CD14-positive monocyte (primary cell): Measurements from ENCODE around the gene DNAH2. TPM values are rescaled to one million over a fixed set of nuclear protein-coding genes. Genes with fewer than 3 reads are reported as not detected.

Experiments used
- DNase-seq, 3 donors: peaks; one replicate each; pipeline ENCODE4 v3.0.0-alpha.2; 2011 to 2022
- H2AFZ ChIP-seq: 2 replicates; pipeline ENCODE4 v1.6.0; 2012; ENCODE audit warnings: mild to moderate bottlenecking, low read depth, low read length, inconsistent platforms; ENCODE audit not compliant: insufficient read depth, poor library complexity, severe bottlenecking
- H3K27ac ChIP-seq, 2 donors: 1 replicate in 1 of 2; 2 replicates in 1 of 2; pipeline ENCODE4 v1.5.1; 2012 to 2013; ENCODE audit warnings: low read length in 2 of 2, control low read depth in 1 of 2, inconsistent platforms in 1 of 2, low read depth in 1 of 2, mild to moderate bottlenecking in 1 of 2
- H3K27me3 ChIP-seq, 2 donors: one replicate each; pipeline versions ENCODE4 v1.6.0 to v1.6.1; 2011 to 2013; ENCODE audit warnings: low read length in 2 of 2; ENCODE audit not compliant: control insufficient read depth in 2 of 2, insufficient read depth in 2 of 2
- H3K36me3 ChIP-seq, 2 donors: replicated peaks in 1 of 2; 1 replicate in 1 of 2; 2 replicates in 1 of 2; pipeline versions ENCODE4 v1.5.1 to v1.6.1; 2012 to 2013; ENCODE audit warnings: low read length in 2 of 2, control low read depth in 1 of 2, inconsistent platforms in 1 of 2, mild to moderate bottlenecking in 1 of 2; ENCODE audit not compliant: insufficient read depth in 2 of 2, control insufficient read depth in 1 of 2
- H3K4me1 ChIP-seq, 2 donors: 1 replicate in 1 of 2; 2 replicates in 1 of 2; pipeline versions ENCODE4 v1.5.1 to v1.6.1; 2012 to 2013; ENCODE audit warnings: low read length in 2 of 2, control low read depth in 1 of 2, inconsistent platforms in 1 of 2, mild to moderate bottlenecking in 1 of 2, moderate library complexity in 1 of 2; ENCODE audit not compliant: insufficient read depth in 2 of 2, control insufficient read depth in 1 of 2
- H3K4me2 ChIP-seq: replicated peaks from 2 replicates; pipeline ENCODE3; 2012; ENCODE audit warnings: low read length, moderate library complexity, mild to moderate bottlenecking; ENCODE audit not compliant: poor library complexity, severe bottlenecking; ENCODE audit errors: extremely low read depth
- H3K4me3 ChIP-seq, 3 experiments: fragments of 200-600 bp in 1 of 3; sonication (generic) in 1 of 3; replicated peaks in 1 of 3; 1 replicate in 2 of 3; 2 replicates in 1 of 3; pipeline ENCODE4 v1.5.1; 2011 to 2013; ENCODE audit warnings: low read length in 3 of 3, mild to moderate bottlenecking in 3 of 3, control low read depth in 2 of 3, low read depth in 2 of 3, inconsistent platforms in 1 of 3, moderate library complexity in 1 of 3
- H3K79me2 ChIP-seq: 2 replicates; pipeline ENCODE4 v1.6.0; 2012; ENCODE audit warnings: mild to moderate bottlenecking, control low read depth, inconsistent platforms, low read length, moderate library complexity; ENCODE audit not compliant: insufficient read depth
- H3K9ac ChIP-seq: 2 replicates; pipeline ENCODE4 v1.6.0; 2017; ENCODE audit warnings: low read length, mild to moderate bottlenecking; ENCODE audit not compliant: insufficient read depth, poor library complexity, severe bottlenecking
- H3K9me3 ChIP-seq, 2 donors: replicated peaks in 1 of 2; 1 replicate in 1 of 2; 2 replicates in 1 of 2; pipeline versions ENCODE4 v1.5.1 to v1.6.1; 2012 to 2013; ENCODE audit warnings: low read length in 2 of 2, control low read depth in 1 of 2; ENCODE audit not compliant: control insufficient read depth in 1 of 2, insufficient read depth in 1 of 2
- H4K20me1 ChIP-seq: 2 replicates; pipeline ENCODE4 v1.6.0; 2012; ENCODE audit warnings: mild to moderate bottlenecking, low read length, control low read depth, moderate library complexity; ENCODE audit not compliant: insufficient read depth
- H3K27ac Mint-ChIP-seq, 7 donors: one replicate each; pipeline ENCODE4 v1.8.0; 2020; ENCODE audit warnings: mild to moderate bottlenecking in 7 of 7, mixed read lengths in 7 of 7, moderate library complexity in 6 of 7, inconsistent platforms in 2 of 7
- H3K27me3 Mint-ChIP-seq, 3 donors: one replicate each; pipeline ENCODE4 v1.8.0; 2021 to 2022; ENCODE audit warnings: low read depth in 3 of 3, mild to moderate bottlenecking in 3 of 3, mixed read lengths in 3 of 3, moderate library complexity in 3 of 3, inconsistent platforms in 1 of 3
- H3K36me3 Mint-ChIP-seq, 2 donors: one replicate each; pipeline ENCODE4 v1.8.0; 2020; ENCODE audit warnings: mixed read lengths in 2 of 2, inconsistent platforms in 1 of 2, mild to moderate bottlenecking in 1 of 2
- H3K4me1 Mint-ChIP-seq: one replicate; pipeline ENCODE4 v1.8.0; 2020; ENCODE audit warnings: mild to moderate bottlenecking, mixed read lengths
- H3K4me3 Mint-ChIP-seq, 2 donors: one replicate each; pipeline ENCODE4 v1.8.0; 2020; ENCODE audit warnings: mild to moderate bottlenecking in 2 of 2, mixed read lengths in 2 of 2, moderate library complexity in 1 of 2
- H3K9me3 Mint-ChIP-seq, 7 donors: one replicate each; pipeline ENCODE4 v1.8.0; 2020 to 2022; ENCODE audit warnings: mixed read lengths in 7 of 7, mild to moderate bottlenecking in 6 of 7, moderate library complexity in 6 of 7, inconsistent platforms in 2 of 7
- CTCF ChIP-seq: fragments of 200-600 bp; IDR thresholded peaks from one replicate; pipeline ENCODE4 v1.8.0; 2022; ENCODE audit warnings: antibody characterized with exemption, mild to moderate bottlenecking
- WGBS: methylation state at CpG from one replicate; pipeline ENCODE4 v1.1.5; 2013; ENCODE audit warnings: missing lambda C conversion rate; ENCODE audit not compliant: insufficient coverage; 5-methylcytosine and 5-hydroxymethylcytosine counted together
- intact Hi-C, 2 donors: fragments of 100-400 bp; cut with micrococcal nuclease; formaldehyde crosslinking; loops; one replicate each; pipeline versions ENCODE4 v1.15.0 to v1.15.1; 2023
- polyA plus RNA-seq, 3 donors: library from polyadenylated mRNA; depleted of rRNA in 1 of 3; unstranded in 2 of 3; stranded (reverse) in 1 of 3; fragments of 300-500 nt in 2 of 3; fragments of >200 nt in 1 of 3; fragmentation: Illumina TruSeq in 2 of 3; gene quantifications; 1 replicate in 2 of 3; 2 replicates in 1 of 3; pipeline ENCODE4 v1.2.3, GENCODE V29; 2012 to 2021

DNAH2 gene
- polyA plus RNA-seq, 3 donors: 0.03 to 0.15 TPM; not detected in 1

GRCh38 chr17:7717756-7718350, 309 bp downstream of the DNAH2 start:
- peaks cover 16% of the 10 kb centered on the region in 2 donors for H3K4me1 ChIP-seq
- no peaks in the 10 kb centered on the region for H4K20me1 ChIP-seq
- H3K4me2 ChIP-seq: peak overlapping the region; percentile 82
- H2AFZ ChIP-seq: peak overlapping the region; percentile 77
- H3K9me3 Mint-ChIP-seq: peaks cover 0 to 2% (median 0%) of the 10 kb centered on the region in 7 donors
- peaks cover 55 to 84% (median 57%) of the 10 kb centered on the region in 3 donors for H3K27me3 Mint-ChIP-seq
- H3K79me2 ChIP-seq: no peaks in the 10 kb centered on the region
- peaks cover 19 to 67% of the 10 kb centered on the region in 2 donors for H3K27me3 ChIP-seq
- H3K27ac ChIP-seq: no peak overlapping the region
- no peak overlapping the region for H3K27ac Mint-ChIP-seq
- intact Hi-C loops: no loop called here
- no peak for TF ChIP-seq CTCF
- peaks cover 0 to 2% of the 10 kb centered on the region in 2 donors for H3K36me3 Mint-ChIP-seq
- H3K9ac ChIP-seq: peak overlapping the region; percentile 32
- H3K4me3 Mint-ChIP-seq: peak overlapping the region in 1 of 2 donors; percentile 70
- H3K4me1 Mint-ChIP-seq: peaks cover 20% of the 10 kb centered on the region
- WGBS: under 1% methylated on average over 15 of the region's 16 CpGs
- H3K36me3 ChIP-seq: no peaks in the 10 kb centered on the region
- peak in 1 of 3 donors; percentile 23 for DNase-seq
- peak overlapping the region in 1 of 3 experiments; percentile 67 for H3K4me3 ChIP-seq
- peaks cover 0 to 6% of the 10 kb centered on the region in 2 donors for H3K9me3 ChIP-seq

- H2AFZ ChIP-seq: no peak overlapping the region
- no peak overlapping the region for H3K4me3 ChIP-seq
- no peak overlapping the region for H3K9ac ChIP-seq
- peaks cover 47 to 73% (median 56%) of the 10 kb centered on the region in 3 donors for H3K27me3 Mint-ChIP-seq
- peaks cover 16% of the 10 kb centered on the region in 2 donors for H3K4me1 ChIP-seq
- no peak for TF ChIP-seq CTCF
- H3K4me3 Mint-ChIP-seq: peak overlapping the region in 1 of 2 donors; percentile 47
- no peak overlapping the region for H3K27ac Mint-ChIP-seq
- H3K27me3 ChIP-seq: peaks cover 19 to 62% of the 10 kb centered on the region in 2 donors
- no peaks in the 10 kb centered on the region for H3K79me2 ChIP-seq
- H3K4me2 ChIP-seq: no peak overlapping the region
- intact Hi-C loops: no loop called here
- peaks cover 16% of the 10 kb centered on the region for H3K4me1 Mint-ChIP-seq
- H3K9me3 ChIP-seq: peaks cover 0 to 6% of the 10 kb centered on the region in 2 donors
- no peak overlapping the region for H3K27ac ChIP-seq
- peaks cover 0 to 2% (median 0%) of the 10 kb centered on the region in 7 donors for H3K9me3 Mint-ChIP-seq
- peaks cover 0 to 2% of the 10 kb centered on the region in 2 donors for H3K36me3 Mint-ChIP-seq
- no peaks in the 10 kb centered on the region for H4K20me1 ChIP-seq
- DNase-seq: no peak
- WGBS: 86% methylated on average over 8 of the region's 9 CpGs
- H3K36me3 ChIP-seq: no peaks in the 10 kb centered on the region
Measured at GRCh38 chr17:7719661-7720060, 2.1 kb downstream of the DNAH2 start.
